LNCAP (cell line): Measurements from ENCODE around the gene CLP1.

ENCODE experiments used
- TF ChIP-seq, protein P1 (sequence below): fragments of 450-650 bp; IDR thresholded peaks from 2 replicates; pipeline ENCODE4 v1.5.1; 2017; ENCODE audit warnings: mild to moderate bottlenecking

The CLP1 gene

DNA sequence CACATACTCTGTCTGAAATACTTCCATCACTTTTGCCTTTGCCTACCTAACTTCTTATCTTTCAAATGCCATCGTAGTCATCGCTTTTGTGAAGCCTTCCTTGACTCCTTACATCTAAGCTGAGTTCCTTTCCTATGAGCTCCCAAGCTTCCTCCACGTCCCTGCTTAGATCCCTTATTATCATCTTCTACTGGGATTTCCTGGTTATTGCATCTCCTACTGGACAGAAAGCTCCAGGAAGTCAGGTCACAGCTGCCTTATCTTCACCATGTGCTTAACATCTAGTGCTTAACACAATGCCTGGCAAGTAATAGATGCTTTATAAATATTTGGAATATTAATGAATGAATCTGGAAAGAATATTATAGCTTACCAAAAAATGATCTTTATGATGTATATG is 13.8 kb upstream of the CLP1 start:
- TF ChIP-seq, protein P1, sequence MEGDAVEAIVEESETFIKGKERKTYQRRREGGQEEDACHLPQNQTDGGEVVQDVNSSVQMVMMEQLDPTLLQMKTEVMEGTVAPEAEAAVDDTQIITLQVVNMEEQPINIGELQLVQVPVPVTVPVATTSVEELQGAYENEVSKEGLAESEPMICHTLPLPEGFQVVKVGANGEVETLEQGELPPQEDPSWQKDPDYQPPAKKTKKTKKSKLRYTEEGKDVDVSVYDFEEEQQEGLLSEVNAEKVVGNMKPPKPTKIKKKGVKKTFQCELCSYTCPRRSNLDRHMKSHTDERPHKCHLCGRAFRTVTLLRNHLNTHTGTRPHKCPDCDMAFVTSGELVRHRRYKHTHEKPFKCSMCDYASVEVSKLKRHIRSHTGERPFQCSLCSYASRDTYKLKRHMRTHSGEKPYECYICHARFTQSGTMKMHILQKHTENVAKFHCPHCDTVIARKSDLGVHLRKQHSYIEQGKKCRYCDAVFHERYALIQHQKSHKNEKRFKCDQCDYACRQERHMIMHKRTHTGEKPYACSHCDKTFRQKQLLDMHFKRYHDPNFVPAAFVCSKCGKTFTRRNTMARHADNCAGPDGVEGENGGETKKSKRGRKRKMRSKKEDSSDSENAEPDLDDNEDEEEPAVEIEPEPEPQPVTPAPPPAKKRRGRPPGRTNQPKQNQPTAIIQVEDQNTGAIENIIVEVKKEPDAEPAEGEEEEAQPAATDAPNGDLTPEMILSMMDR, result no peak

DNA sequence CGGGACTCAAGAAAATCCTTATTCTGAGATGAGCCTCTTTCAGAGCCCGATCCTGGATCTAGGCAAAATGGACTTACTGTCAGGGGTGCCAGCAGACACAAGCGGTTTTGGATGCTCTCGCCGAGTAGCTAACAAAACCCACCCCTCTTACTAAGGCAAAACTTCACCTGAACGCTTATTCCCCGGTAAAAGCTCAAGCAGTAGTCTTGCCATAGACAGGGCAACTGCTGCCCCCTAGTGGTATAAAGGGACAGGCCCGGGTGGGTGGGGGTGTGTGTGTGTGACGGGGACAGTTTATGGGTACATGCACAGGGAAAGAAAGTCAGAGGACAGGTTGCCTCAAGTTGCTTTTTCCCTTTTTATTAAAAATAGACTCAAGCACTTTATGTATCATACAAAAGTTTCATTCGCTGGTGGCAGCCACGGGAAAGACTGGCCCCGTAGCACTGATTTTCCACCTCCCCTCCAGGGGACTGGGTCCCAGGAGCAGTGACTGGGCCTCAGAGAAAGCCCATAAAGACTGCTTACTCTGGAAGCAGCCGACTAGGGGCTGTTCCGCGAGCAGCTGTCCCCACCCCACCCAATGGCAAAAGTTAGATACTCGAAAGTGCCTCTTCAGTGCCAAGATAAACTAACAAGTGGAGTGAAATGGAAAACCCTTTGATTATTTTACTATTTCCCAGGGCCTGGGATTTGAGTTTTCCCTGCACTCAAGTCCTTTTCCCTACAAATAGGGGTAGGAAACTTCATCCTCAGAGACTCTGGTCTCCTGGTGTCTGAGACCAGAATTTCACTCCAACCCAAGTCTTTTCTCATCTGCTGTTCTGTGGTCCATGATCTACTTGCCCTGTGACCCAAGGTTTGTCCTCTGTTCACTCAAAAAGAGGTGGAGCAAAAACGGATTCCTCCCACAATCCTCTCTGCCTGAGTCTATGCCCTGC is 12.5 kb upstream of the CLP1 start:
- TF ChIP-seq, protein P1, result peak; percentile 94

DNA sequence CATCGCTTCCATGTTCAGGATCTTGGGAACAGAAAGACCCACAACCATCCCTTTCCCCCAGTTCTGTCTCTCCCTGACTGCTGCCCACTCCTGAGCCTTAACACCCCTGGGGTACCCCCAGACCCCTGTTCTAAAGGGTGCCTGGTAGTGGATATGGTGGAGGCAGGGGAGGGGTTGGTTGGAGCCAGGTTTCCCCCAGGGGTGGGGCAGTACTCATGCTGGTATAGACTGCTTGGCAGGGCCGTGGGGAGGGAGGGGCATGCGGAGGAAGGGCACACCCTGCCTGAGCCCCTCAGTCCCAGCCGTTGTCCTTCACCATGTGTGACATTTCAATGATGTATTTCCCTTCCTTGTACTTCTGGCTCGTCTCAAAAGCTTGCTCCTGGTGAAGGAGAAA is 11.9 kb upstream of the CLP1 start:
- TF ChIP-seq, protein P1, result no peak

DNA sequence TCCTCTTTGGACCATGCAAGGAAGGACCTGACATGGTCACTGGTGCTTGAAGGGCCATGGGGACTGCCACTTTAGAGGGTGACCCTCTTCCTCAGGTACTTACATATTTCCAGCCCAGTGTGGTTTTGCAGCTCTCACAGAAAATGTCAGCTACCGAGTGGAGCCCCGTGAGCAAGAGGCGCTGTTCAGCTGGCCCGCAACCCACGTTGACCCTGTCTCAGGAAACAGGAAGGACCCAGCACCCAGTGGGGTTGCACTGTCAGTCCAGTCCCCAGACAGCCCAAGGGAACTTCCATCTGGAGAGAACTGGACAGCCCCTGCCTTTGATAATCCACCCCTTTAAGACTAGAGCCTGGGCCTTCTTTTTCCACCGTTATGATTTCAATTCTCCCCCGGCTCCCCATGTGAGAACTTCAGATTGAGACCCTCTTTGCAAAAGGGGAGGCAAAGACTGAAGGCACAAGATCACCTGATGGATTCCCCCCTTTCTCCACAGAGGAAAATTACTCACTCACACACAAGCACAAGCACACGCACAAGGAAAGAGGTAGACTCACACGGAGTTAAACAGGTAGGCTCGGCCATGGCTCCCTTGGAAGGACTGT is 11.3 kb upstream of the CLP1 start:
- TF ChIP-seq, protein P1, result no peak

DNA sequence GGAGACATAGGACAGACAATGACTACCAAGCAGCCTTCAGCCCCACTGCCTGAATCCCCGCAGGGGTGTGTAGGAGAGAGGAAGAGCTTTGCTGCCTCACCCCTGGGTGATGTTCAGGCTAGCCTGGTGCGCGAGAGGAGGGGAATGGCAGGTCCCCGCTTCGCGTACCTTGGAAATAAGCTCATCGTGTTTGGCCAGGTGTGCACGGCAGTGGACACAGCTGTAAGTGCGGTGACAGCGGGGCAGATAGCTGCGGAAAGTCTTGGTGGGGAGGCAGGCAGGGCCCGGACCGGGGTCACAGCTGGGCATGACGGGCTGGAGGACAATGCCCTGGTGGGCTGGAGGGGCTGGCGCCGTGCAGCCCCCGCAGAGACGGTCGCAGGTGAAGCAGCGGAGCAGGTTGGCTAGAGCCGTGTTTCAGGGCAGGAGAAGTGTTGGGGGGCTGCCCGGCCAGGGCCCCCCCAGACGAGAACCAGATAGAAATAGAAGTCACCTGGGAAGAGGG is 10.7 kb upstream of the CLP1 start:
- TF ChIP-seq, protein P1, result no peak

DNA sequence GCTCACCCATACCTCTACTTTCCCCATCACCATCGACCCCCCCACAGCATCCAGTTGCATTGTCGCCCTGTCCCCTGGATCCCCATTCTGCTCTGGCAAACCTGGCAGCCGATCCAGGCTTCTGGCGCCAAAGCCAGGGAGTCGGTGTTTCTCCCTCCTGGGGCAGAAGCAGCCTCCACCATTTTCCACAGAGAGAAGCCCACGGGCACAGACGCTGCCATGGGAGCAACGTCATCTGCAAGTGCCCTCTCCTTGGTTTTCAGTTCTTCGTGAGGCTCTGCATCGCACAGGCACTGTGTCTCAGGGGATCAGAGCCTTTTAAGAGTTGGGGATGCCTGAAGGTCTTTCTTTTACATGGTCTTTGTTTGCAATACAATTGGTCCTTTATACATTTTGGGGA is 10.2 kb upstream of the CLP1 start:
- TF ChIP-seq, protein P1, result no peak

DNA sequence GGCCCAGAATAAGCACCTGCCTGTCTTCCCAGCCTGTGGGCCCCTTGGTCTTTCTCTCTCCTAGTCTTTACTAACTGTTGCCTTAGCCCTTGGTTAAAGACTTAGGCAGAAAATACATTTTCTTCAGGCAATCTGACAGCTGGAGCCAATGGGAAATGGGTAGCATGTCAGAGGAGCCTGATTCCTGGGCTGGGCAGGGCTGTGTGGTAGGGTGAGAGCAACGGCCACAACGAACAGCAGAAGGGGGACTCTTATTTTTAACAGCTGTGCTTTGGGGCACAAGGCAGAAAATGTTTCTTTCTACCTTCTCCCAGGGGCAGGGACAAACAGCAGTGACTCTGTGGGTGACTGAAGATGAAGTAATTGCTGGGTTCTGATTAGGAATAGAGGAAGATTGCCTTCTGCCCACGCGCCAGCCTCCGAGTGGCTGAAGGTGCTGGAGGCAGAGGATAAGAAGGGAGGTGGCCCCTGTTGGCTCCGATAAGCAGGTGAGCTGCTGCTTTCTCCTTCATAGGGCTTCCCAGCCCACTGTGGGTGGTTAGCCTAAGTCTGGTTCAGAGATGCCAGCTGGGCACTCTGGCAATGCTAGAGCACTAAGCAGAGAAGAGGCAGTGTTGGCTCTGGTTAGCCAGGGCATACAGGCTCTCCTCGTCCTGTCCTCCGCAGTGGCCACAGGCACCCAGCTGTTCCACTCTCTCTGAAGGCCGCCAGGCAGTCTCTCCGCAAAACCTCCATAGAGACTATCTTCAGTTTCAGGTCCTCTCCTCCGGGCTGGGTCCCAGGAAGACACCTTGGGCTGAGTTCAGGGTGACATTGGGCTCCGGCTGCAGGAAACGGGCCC is 9.4 kb upstream of the CLP1 start:
- TF ChIP-seq, protein P1, result no peak
